Measurements from ENCODE around the gene ANKDD1A.

ANKDD1A gene

DNA sequence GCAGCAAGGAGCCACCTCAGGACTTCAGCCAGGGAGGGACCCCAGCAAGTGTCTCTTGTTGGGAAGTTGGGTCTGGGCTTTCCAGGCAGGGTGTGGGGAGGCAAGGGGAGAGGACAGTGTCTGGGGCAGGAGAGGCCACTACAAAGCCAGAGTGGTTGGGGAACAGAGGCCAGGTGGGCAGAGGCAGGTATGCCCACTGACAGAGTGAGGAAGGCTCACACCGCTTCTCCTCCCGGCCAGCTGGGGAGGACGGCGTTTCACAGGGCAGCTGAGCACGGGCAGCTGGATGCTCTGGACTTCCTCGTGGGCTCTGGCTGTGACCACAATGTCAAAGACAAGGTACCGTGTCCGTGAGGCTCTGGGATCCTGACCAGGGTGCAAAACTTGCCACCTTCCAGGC, 15.0 kb downstream of the ANKDD1A start:
- no peak for DNase-seq

DNA sequence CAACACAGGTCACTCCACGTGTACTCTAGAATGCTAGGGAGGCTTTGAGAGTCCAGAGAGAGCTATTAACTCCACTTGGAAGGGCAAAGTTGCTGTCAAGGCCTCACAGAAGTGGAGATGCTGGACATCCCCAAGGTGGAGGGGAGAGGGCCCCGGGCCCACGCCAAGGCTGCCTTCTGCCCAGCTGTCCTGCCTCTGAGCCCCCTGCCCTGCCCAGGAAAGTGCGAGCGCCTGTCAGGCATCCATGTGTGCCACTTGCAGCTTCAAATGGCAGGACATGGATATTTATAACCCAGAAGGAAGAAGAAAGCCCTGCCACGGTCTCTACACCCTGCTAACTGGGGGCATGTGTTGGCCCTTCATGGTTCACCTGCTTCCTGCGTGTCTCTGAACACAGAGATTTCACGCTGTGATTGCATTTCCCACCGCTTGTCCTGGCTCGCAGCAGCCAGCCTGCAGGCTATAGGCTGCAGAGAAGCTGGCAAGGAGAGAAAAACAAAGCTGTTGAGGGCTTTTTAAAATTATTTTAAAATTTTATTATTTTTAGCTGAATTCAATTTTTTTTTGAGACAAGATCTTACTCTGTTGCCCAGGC, 17.0 kb downstream of the ANKDD1A start:
- DNase-seq = no peak

DNA sequence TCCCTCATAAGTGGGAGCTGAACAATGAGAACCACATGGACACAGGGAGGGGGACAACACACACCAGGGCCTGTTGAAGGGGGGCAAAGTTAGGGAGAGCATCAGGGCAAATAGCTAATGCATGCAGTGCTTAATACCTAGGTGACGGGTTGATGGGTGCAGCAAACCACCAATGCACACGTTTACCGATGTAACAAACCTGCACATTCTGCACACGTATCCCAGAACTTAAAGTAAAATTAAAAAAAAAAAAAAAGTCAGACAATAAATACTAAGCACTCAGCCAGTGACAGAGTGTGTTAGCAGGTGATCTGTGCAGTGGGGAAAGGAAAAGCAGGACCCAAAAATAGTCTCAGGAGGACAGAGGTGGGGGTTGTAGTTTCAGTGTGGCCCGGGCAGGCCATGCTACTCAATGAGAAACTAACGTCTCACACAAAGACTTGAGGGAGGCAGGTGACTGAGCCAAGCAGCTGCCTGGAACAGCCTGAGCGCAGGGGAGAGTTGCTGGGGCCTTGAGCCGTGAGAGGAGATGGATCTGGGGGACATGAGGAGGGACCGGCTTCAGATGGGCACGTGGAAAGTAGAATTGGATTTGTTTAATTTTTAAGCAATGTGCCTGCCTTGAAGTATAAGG, 18.4 kb downstream of the ANKDD1A start:
- DNase-seq = no peak

DNA sequence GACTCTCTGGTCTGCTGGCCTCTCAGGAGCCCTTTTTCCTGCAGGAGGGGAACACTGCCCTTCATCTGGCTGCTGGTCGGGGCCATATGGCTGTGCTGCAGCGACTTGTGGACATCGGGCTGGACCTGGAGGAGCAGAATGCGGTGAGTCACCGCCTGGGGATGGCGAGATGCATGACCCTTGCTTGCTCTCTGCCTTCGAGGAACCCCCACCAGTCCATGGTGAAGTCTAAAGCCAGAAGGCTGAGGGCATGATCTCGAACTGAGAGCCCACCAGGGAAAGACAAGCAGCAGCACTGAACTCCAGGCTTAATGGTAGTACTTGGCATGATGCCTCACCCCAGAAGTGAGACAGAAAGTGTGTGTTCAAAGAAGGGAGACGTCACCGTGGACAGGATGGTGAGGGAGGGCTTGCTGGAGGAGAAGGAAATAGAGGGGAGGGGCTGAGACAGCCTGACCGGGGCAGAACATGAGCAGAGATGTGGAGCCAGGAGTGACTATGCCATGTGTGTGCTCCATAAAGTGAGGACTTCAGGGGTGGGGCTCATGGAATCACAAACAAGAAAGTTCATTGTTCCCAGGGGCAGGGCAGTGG, 19.2 kb downstream of the ANKDD1A start:
- no peak for DNase-seq

GRCh38 chr15:64931381-64931780, 19.7 kb downstream of the ANKDD1A start:
- no peak for DNase-seq

DNA sequence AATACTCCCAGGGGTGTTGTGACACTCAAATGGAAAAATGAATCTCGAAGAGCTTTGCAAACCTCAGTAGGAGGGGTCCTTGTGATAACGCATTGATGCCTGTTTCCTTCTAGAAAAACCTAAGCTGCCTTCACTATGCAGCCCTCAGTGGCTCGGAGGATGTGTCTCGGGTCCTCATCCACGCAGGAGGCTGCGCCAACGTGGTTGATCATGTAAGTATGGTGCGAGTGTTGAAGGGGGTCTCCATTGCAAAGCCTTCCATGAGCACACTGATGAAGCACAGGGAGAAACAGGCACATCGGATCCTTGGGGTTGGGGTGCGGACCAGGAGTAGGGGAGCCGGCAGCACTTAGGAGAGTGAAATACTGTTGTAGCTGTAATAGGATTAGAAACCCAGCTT, 22.3 kb downstream of the ANKDD1A start:
- no peak for DNase-seq

DNA sequence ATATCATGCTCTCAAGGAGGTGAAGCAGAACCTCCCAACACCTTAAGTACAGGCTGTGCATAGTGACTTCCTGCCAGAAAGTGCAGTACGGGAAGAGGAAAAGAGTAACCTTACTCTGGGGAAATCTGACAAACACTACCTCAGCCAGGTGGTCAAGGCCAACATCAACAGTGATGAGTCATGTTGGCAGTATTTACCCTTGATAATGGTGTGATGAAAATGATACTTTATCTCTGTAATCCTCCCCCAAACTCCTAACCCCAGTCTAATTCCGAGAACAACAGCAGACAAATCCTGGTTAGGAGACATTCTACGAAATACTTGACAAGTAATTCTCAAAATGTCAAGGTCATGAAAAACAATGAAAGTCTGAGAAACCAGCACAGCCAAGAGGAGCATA, 26.5 kb downstream of the ANKDD1A start:
- DNase-seq = no peak

GRCh38 chr15:64942356-64942755, 30.7 kb downstream of the ANKDD1A start:
- DNase-seq = no peak

GRCh38 chr15:64943512-64944225, 32.0 kb downstream of the ANKDD1A start:
- DNase-seq = no peak

DNA sequence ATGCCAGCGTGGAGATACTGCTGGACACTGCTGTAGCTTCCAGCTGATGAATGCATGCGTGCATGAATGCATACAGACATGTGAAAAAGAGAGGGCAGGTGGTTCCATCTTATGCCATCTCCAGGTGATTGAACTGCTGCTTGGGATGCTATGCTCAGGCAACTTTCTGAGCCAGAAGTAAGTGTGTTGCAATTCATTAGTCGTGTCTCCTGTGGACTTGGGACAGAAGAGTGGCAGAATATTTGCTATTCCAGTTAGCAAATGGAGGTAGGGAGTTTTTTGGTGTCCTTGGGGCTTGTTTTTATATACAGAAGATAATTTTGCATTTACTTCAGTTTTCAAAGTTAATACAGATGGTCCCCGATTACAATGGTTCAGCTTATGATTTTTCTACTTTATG, 33.3 kb downstream of the ANKDD1A start:
- no peak for DNase-seq

GRCh38 chr15:64947211-64947610, 35.5 kb downstream of the ANKDD1A start:
- DNase-seq = no peak

DNA sequence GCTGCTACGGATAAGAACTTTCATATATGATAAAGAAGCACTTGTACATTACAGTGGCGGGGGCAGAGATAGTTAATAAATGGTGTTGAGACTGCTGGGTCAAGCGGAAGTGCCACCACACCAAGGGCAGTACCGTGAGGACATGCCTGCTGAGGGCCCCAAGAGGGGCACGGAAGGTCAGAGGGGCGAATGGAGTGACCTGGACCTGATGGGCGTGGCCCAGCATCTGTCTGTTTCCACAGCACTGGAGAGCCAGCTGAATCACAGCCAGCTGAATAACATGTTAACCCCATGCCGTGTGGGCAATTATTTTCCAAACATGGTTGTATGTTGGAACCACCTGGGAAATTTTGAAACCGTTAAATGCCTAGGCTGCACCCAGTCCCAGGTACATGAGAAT, 37.2 kb downstream of the ANKDD1A start:
- no peak for DNase-seq

DNA sequence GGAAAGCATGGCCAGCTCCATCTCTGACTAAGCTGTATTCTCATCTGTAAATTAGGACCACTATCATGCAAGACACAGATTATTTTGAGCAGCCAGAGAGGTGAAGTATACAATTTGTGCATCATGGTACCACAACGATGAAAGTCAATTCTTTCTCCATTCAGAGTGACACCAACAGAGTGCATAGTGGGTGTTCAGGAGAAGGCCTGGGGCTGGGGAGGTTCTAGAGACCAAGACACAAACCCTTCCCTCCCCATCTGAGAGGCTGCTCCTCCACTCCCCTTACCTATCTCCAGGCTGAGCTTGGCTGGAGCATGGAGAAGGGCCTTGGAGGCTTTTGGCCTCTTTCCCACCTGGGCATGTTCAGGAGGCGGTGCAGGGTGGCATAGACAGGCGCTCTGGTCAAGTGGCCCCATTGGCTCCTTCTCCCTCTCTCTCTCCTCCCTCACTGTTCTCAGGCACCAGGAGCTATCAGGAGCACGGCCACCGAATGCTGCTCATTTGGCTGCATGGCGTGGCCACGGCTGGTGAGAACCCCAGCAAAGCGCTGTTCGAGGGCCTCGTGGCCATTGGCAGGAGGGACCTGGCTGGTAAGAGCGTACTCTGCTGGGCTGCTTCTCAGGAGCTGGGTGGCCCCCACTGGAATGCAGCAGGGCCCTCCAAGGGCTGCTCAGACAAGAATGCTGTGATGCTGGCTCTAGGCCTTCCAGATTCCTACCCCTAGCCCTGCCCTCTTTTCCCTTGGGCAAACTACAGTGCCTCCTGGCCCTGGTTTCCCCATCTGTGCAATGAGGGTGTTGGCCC, 37.9 kb downstream of the ANKDD1A start:
- DNase-seq = no peak

DNA sequence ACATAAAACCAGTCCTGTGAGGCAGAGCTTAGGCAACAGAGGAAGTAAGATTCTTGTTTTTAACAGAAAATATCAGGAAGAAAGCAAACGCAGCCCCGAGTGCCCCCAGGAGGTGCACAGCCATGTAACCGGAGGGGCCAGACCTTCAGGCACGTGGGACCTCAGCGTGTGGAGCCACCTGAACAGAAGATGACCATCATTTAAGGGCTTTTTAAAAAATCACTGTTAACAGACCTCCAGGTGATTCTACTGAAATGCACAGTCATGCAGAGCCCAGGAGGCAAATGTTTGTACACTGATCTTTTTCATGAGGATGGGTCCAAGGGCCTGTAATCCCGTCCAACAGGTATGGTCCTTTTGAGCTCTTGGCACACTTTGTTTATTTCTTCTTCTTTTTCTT, 39.2 kb downstream of the ANKDD1A start:
- no peak for DNase-seq

DNA sequence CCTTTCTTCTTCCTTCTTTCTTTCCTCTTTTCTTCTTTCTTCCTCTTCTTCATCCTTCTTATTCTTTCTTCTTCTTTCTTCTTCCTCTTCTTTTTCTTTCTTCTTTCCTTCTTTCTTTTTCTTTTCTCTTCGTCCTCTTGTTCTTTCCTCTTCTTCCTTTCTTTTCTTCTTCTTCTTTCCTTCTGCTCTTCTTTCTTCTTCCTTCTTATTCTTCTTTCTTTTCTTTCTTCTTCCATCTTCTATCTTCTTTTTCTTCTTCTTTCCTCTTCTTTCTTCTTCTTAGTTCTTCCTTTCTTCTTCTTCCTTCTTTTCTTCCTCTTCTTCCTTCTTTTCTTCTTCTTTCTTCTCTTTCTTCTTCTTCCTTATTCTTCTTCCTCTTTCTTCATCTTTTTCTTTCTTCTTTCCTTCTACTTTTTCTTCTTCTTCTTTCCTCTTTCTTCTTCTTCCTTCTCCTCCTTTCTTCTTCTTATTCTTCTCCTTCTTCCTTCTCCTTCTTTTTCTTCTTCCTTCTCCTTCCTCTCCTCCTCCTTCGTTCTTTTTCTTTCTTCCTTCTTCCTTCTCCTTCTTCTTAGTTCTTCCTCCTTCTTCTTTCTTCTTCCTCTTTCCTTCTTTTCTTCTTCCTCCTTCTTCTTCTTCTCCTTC, 40.2 kb downstream of the ANKDD1A start:
- DNase-seq = no peak

GRCh38 chr15:64954395-64954794, 42.7 kb downstream of the ANKDD1A start:
- no peak for DNase-seq

DNA sequence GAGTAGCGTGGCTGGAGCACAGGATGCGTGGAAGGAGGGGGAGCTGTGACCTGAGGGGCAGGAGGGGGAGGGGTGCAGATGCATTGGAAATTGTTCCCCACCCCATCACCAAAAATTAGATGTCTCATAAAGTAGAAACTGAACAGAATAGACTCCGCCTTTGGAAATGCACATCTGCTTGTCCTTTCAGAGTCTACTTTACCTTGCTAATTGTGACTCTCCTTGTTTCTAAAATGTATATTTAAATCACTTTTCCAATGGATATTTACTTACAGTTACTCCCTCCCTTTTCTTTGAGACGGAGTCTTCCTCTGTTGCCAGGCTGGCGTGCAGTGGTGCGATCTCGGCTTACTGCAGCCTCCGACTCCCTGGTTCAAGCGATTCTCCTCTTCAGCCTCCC, 47.4 kb downstream of the ANKDD1A start:
- DNase-seq = no peak

- DNase-seq = no peak
Measured at GRCh38 chr15:64960153-64960552, 48.5 kb downstream of the ANKDD1A start.

DNA sequence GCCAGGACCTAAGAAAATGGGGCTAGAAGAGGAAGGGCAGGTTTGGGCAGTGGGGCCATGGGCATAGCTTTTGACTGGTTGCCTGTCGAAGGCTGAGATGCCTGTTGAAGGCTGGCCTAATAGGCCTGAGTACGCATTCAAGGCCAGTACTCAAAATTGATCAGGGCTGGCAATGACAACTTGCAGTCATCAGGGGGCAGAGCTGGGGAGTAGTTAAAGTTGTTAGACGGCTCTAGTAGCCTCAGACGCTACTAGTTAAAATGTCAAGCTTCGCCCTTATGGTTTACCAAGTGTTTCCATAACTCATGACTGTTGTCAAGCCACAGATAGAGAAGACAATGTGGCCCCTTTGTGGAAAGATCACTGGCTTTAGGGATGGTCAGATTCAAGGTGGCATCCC, 49.3 kb downstream of the ANKDD1A start:
- DNase-seq = no peak

- DNase-seq = no peak
Measured at GRCh38 chr15:64969401-64969800, 57.7 kb downstream of the ANKDD1A start.

DNA sequence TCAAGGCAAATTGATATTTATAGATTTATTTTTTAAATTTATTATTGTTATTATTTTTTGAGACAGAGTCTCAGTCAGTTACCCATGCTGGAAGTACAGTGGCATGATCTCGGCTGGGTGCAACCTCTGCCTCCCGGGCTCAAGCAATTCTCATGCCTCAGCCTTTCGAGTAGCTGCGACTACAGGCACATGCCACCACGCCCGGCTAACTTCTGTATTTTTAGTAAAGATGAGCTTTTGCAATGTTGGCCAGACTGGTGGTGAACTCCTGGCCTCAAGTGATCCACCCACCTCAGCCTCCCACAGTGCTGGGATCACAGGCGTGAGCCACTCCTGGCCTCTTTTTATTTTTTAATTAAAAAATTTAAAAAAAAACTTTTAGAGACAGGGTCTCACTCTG, 59.0 kb downstream of the ANKDD1A start:
- no peak for DNase-seq

DNA sequence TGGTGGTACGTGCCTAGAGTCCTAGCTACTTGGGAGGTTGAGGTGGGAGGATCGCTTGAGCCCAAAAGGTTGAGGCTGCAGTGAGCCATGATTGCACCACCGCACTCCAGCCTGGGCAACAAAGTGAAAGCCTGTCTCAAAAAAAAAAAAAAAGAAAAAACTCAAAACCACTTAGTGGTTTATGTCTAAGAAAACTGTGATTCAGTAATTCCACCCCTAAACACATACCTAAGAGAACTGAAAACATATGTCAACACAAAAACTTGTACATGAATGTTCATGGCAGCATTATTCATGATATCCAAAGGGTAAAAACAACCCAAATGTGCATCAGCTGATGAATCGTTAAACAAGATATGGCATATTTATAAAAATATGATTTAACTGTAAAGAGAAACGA, 63.7 kb downstream of the ANKDD1A start:
- no peak for DNase-seq

DNA sequence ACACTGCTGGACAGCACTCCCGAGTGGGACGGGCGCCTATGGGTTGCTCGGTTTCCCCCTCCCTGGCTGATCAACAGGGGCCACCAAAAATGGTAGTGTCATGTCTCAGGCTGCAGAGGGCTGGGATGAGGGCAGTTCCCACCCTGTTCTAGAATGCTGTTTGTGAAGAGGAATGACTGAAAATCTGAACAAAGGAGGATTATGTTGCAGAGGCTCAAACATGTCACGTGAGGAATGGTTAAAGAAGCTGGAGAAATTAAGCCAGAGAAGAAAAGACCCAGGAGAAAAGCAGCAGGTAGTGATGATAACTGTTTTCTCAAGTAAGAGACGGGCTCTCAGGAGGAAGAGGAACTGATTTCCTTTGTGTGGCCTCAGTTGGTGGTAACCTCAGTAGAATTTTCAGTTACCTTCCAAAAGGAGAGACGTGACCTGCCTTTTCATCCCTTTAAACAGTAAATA, 67.6 kb downstream of the ANKDD1A start:
- no peak for DNase-seq
